ENCODE results near the gene MBD3L4.

DNA sequence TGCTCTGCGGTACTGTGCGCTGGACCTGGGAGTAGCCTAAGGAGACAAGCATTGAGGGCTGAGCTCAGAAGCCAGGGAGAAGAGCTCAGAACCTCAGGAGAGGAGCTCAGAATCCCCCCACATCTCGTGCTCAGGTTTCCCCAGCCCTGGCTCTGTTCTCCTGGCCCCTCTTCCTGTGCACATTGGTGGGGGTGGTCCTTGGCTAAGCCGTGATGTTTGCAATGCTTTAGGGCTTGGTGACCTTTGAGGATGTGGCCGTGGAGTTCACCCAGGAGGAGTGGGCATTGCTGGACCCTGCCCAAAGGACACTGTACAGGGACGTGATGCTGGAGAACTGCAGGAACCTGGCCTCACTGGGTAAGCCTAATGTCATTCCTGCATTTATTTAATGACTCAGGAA, 36.2 kb upstream of the MBD3L4 start:
- TF ChIP-seq, protein P1, sequence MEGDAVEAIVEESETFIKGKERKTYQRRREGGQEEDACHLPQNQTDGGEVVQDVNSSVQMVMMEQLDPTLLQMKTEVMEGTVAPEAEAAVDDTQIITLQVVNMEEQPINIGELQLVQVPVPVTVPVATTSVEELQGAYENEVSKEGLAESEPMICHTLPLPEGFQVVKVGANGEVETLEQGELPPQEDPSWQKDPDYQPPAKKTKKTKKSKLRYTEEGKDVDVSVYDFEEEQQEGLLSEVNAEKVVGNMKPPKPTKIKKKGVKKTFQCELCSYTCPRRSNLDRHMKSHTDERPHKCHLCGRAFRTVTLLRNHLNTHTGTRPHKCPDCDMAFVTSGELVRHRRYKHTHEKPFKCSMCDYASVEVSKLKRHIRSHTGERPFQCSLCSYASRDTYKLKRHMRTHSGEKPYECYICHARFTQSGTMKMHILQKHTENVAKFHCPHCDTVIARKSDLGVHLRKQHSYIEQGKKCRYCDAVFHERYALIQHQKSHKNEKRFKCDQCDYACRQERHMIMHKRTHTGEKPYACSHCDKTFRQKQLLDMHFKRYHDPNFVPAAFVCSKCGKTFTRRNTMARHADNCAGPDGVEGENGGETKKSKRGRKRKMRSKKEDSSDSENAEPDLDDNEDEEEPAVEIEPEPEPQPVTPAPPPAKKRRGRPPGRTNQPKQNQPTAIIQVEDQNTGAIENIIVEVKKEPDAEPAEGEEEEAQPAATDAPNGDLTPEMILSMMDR (IDR thresholded peaks at IDR 0.05; ENCODE audit: borderline replicate concordance, extremely low read depth, low read length, poor library complexity, severe bottlenecking) = no peak
- no peak for TF ChIP-seq EZH2 (IDR thresholded peaks at IDR 0.05; ENCODE audit: borderline replicate concordance, low read depth, low read length, severe bottlenecking)

Data from DND-41 (cell line).